Activated B cell treated with CpG ODN at 0.5 μM for 24 hours (primary cell): ENCODE data around the gene DRAM2. TPM values are rescaled to one million over a fixed set of nuclear protein-coding genes. Genes with fewer than 3 reads are reported as not detected.

Source experiments
- ATAC-seq: fragments of 200-7000 bp; cut with Tn5 transposase; one replicate; pipeline ENCODE4 v1.10.0; 2021; ENCODE audit warnings: low read depth, mild to moderate bottlenecking, moderate library complexity
- CTCF ChIA-PET: fragments of 350-600 bp; sonication (Branson Sonifier 250); formaldehyde crosslinking; loops from one replicate; lab custom pipeline; 2021; ENCODE audit warnings: antibody characterized with exemption; lab: Charles Lee
- POLR2A ChIA-PET: fragments of 350-600 bp; sonication (Branson Sonifier 250); formaldehyde crosslinking; loops from one replicate; lab custom pipeline; 2021; ENCODE audit warnings: antibody characterized with exemption; lab: Charles Lee
- DNase-seq: peaks from one replicate; pipeline ENCODE4 v3.0.0; 2022
- H3K27ac Mint-ChIP-seq: one replicate; pipeline ENCODE4 v1.8.0; 2020; ENCODE audit warnings: mixed read lengths
- H3K27me3 Mint-ChIP-seq: one replicate; pipeline ENCODE4 v1.8.0; 2021; ENCODE audit warnings: mixed read lengths
- H3K36me3 Mint-ChIP-seq: one replicate; pipeline ENCODE4 v1.8.0; 2021; ENCODE audit warnings: low read depth, mixed read lengths
- H3K4me1 Mint-ChIP-seq: one replicate; pipeline ENCODE4 v1.8.0; 2021; ENCODE audit warnings: mixed read lengths
- H3K4me3 Mint-ChIP-seq: one replicate; pipeline ENCODE4 v1.8.0; 2020; ENCODE audit warnings: mild to moderate bottlenecking, mixed read lengths
- H3K9me3 Mint-ChIP-seq: one replicate; pipeline ENCODE4 v1.8.0; 2020; ENCODE audit warnings: mixed read lengths
- intact Hi-C: fragments of 100-400 bp; cut with micrococcal nuclease; formaldehyde crosslinking; loops from one replicate; pipeline ENCODE4 v1.15.1; 2024
- total RNA-seq: library from RNA; stranded (reverse); gene quantifications from 2 replicates; pipeline ENCODE4 v1.2.3, GENCODE V29; 2022
- TF ChIP-seq, protein P1 (sequence below): fragments of 200-600 bp; IDR thresholded peaks from one replicate; pipeline ENCODE4 v1.8.0; 2022; ENCODE audit warnings: antibody characterized with exemption, mild to moderate bottlenecking

DRAM2 gene
- total RNA-seq, 1 donor from 2014 or later: 77.6 TPM

DNA sequence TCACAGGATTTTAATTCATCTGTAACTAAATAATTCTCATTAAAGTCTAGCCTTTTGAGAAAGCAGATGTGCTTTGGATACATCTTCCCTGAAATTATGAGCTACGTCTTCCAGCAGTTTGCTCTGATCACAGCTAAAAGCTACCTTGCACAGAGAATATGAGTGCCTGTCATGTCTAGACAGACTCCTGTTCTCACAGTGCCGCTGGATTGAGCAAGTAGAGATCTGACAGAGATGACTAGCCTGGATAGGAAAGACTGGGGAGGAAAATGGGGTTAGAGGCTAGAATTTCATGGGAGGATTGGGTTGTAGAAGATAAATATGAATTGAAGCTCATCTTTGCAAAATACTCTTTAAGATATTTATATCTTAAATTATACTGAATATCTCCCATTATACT is 24.3 kb upstream of the DRAM2 start:
- CTCF ChIA-PET: no interaction called here
- H3K9me3 Mint-ChIP-seq: no peaks in the 10 kb centered on the region
- no peak for DNase-seq
- intact Hi-C loops: no loop called here
- POLR2A ChIA-PET: interaction anchor here (1.2 kb wide), 1 partner anchor 13 kb away, joined by 3 read pairs; no protein-coding TSS in a partner anchor
- TF ChIP-seq, protein P1, sequence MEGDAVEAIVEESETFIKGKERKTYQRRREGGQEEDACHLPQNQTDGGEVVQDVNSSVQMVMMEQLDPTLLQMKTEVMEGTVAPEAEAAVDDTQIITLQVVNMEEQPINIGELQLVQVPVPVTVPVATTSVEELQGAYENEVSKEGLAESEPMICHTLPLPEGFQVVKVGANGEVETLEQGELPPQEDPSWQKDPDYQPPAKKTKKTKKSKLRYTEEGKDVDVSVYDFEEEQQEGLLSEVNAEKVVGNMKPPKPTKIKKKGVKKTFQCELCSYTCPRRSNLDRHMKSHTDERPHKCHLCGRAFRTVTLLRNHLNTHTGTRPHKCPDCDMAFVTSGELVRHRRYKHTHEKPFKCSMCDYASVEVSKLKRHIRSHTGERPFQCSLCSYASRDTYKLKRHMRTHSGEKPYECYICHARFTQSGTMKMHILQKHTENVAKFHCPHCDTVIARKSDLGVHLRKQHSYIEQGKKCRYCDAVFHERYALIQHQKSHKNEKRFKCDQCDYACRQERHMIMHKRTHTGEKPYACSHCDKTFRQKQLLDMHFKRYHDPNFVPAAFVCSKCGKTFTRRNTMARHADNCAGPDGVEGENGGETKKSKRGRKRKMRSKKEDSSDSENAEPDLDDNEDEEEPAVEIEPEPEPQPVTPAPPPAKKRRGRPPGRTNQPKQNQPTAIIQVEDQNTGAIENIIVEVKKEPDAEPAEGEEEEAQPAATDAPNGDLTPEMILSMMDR: no peak
- no peak overlapping the region for H3K4me3 Mint-ChIP-seq
- peaks cover 27% of the 10 kb centered on the region for H3K4me1 Mint-ChIP-seq
- H3K27ac Mint-ChIP-seq: peak overlapping the region; percentile 51
- peaks cover 75% of the 10 kb centered on the region for H3K36me3 Mint-ChIP-seq
- H3K27me3 Mint-ChIP-seq: no peaks in the 10 kb centered on the region
- no peak for ATAC-seq

DNA sequence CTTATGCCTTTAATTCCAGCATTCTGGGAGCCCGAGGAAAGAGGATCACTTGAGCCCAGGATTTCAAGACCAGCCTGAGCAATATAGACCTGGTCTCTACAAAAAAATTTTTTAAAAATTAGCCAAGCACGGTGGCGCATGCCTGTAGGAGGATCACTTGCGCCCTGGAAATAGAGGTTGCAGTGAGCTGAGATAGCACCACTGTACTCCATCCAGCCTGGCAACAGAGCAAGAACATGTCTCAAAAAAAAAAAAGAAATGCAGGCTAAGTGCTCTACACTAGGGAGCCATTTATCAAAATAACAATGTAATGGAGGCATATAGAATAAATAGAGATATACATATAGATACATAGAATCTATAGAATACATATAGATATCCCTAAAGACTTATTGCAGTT is 23.5 kb upstream of the DRAM2 start:
- intact Hi-C loops: loop anchor here (2.0 kb wide), 1 partner anchor 13 kb away; no protein-coding TSS in a partner anchor
- POLR2A ChIA-PET: interaction anchor here (1.2 kb wide), 1 partner anchor 14 kb away, joined by 3 read pairs; no protein-coding TSS in a partner anchor
- no peaks in the 10 kb centered on the region for H3K27me3 Mint-ChIP-seq
- DNase-seq: no peak
- CTCF ChIA-PET: no interaction called here
- ATAC-seq: no peak
- H3K4me1 Mint-ChIP-seq: peaks cover 29% of the 10 kb centered on the region
- no peak overlapping the region for H3K27ac Mint-ChIP-seq
- peaks cover 72% of the 10 kb centered on the region for H3K36me3 Mint-ChIP-seq
- TF ChIP-seq, protein P1: no peak
- no peaks in the 10 kb centered on the region for H3K9me3 Mint-ChIP-seq
- no peak overlapping the region for H3K4me3 Mint-ChIP-seq

DNA sequence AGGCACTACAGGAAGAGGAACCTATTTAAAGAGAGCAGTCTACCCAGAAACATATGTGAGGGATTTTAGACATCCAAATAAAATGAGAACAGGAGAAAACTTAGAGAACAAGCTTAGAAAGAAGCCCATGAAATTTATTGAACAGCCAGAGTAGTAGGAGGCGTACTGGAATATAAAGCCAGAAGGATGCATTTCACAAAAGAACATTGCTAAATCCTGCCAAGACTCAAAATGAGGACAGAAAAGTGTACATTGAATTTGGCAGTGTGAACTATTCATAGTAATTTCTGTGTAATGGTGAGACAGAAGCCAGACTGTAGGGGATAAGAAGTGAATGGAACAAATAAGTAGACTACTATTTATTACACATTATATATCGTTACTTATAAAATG is 22.6 kb upstream of the DRAM2 start:
- Mint-ChIP-seq H3K36me3 (peaks cover 67% of the 10 kb centered on the region), H3K4me3 (no peak overlapping the region), H3K27me3 (no peaks in the 10 kb centered on the region), H3K9me3 (no peaks in the 10 kb centered on the region), H3K27ac (peak overlapping the region; percentile 48), H3K4me1 (peaks cover 26% of the 10 kb centered on the region)
- no peak for DNase-seq
- no peak for ATAC-seq
- POLR2A ChIA-PET: interaction anchor here (0.7 to 1.0 kb wide), 3 partner anchors 11 to 752 kb away, joined by 3 to 10 read pairs (median 5); no protein-coding TSS in a partner anchor
- TF ChIP-seq, protein P1: no peak
- CTCF ChIA-PET: interaction anchor here (1.3 kb wide), 1 partner anchor 57 kb away, joined by 4 read pairs; no protein-coding TSS in a partner anchor
- intact Hi-C loops: loop anchor here (2.0 kb wide), 1 partner anchor 14 kb away; no protein-coding TSS in a partner anchor

DNA sequence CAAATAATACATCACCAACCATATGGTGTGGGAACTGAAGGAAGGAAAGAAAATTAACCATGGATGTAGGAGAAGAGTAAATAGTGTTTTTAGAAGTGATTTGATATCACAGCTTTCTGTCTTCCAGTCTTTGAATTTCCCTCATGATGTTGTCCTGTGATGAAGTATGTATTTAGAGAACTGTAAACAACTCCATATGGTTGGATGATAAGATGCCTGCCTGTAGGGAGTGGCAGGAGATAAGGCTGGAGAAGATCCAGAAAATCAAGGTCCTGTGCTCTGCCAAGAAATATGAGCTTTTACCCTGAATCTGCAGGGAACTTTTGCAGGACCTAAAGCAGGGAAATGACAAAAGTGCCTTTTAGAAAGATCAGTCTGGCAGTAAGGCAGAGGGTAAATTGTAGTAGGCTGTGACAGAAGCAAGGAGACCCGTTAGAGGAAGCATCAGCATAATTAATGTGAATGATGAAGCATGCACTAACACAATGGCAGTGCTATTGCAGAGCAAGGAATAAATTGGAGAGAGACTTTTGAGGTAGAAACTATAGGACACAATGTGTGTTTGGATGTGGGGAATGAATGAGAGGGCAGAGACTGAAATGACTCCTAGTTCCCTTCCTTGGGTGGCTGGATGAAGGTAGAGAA is 22.1 kb upstream of the DRAM2 start:
- H3K27me3 Mint-ChIP-seq: no peaks in the 10 kb centered on the region

DNA sequence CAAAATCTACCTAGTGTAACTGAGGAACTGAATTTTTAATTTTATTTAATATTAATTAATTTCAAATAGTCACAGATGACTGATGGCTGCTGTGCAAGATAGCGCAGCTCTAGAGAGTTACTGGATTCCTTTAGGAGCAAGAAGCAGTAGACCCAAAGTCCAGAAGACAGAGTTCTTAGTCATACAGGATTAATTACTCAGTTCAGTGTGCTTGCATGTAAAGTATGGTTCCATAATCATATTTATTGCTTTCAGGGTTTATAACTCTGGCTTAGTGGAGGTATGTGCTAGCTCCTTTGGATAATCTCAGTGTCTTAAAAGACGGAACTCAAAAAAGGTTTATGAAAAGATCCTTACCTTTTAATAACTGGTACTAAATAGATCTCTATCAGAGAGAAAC is 17.5 kb upstream of the DRAM2 start:
- ATAC-seq: no peak
- CTCF ChIA-PET: no interaction called here

More for the DNA sequence above, 22.1 kb upstream of the DRAM2 start:
- H3K9me3 Mint-ChIP-seq: no peaks in the 10 kb centered on the region
- peaks cover 26% of the 10 kb centered on the region for H3K4me1 Mint-ChIP-seq
- no peak overlapping the region for H3K4me3 Mint-ChIP-seq
- intact Hi-C loops: loop anchor here (2.0 kb wide), 2 partner anchors 15 kb away; no protein-coding TSS in a partner anchor
- CTCF ChIA-PET: interaction anchor here (0.7 to 1.3 kb wide), 2 partner anchors 17 to 58 kb away, joined by 3 to 4 read pairs; no protein-coding TSS in a partner anchor
- ATAC-seq (no peak), DNase-seq (no peak)
- TF ChIP-seq, protein P1: no peak
- POLR2A ChIA-PET: interaction anchor here (1.0 kb wide), 1 partner anchor 11 kb away, joined by 3 read pairs; no protein-coding TSS in a partner anchor
- H3K27ac Mint-ChIP-seq: peak overlapping the region; percentile 46
- H3K36me3 Mint-ChIP-seq: peaks cover 67% of the 10 kb centered on the region

More for the DNA sequence above, 17.5 kb upstream of the DRAM2 start:
- no peaks in the 10 kb centered on the region for H3K9me3 Mint-ChIP-seq
- TF ChIP-seq, protein P1: no peak
- DNase-seq: no peak
- intact Hi-C loops: no loop called here
- no peak overlapping the region for H3K27ac Mint-ChIP-seq
- peaks cover 55% of the 10 kb centered on the region for H3K4me1 Mint-ChIP-seq
- POLR2A ChIA-PET: interaction anchor here (1.4 kb wide), 1 partner anchor 17 kb away, joined by 4 read pairs; no protein-coding TSS in a partner anchor
- peaks cover 79% of the 10 kb centered on the region for H3K36me3 Mint-ChIP-seq
- no peaks in the 10 kb centered on the region for H3K27me3 Mint-ChIP-seq
- H3K4me3 Mint-ChIP-seq: no peak overlapping the region
